ENCODE measurements around the gene SLC9A1.

SLC9A1 gene

DNA sequence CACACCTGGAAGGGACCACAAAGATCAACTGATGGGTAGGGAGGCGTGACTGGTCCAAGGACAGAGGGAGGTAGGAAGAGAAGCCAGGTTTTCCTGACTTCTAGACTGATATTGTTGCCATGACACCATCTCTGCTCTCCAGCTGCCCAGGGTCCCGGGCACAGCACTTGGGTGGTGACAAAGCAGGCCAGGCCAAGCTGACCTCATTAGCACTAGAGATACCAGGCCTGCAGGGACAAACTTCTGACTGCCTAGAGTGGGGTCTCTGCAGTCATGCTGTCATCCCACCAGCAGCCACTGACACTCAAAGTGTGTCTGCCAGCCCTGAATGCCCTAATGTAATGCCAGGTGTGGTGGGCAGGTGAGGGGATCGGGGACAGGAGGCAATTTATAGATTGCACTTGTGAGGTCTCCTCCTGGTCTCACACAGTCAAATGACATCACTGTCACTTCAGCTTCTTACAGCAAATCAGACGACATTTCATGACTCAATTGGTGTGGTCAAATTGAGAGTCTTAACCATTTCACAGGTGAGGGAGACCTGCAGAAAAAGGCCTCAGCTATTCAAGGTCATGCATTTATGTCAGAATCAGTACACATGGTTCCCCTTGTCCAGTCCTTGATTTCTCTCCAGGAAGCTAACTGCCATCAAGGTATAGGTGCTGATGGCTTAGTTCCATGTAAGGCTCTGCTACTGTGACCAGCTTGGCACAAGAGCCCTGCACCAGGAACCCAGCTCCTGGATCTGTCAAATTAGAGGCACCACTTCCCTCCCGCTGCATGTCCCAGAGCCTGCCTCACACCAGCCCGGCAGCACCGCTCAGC lies 2.7 kb downstream of the SLC9A1 start:
- no peak for DNase-seq

DNA sequence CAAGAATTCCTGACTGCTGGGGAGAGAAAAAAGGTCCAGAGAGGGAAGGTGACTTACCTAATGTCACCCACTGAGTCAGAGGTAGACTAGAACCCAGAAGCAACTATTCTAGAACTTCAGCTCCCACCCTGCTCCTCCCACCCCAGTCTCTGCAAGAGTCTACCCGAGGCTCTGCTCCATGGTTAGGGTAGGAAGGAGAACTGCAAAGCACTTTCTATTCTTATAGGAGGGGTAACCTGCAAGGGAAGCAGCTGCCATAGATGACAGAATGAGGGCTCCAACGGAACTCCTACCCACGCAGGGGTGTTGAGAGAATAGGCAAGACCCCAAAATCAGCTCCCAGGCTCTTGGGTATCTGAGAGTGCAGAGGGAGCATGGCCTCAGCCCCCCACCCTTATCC lies 4.3 kb downstream of the SLC9A1 start:
- DNase-seq, result peak in 1 of 56 donors; percentile 9

DNA sequence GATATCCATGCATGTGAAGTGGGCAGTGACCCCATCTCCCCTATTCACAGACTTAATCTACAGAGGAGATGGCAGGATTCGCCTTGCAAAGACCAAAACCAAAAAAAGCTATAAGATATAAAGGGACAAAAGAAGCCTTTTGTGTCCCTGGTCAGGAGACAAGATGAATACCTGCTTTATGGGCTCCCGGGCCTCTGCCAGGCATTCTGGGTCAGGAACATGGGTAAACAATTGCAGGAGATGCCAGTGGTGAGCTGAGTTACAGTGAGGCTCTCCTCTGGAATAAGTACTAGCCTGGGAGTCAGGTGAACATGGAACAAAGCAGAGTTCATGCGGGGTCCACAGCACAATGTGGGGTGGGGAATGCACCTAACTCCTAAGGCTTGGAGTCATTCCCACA lies 4.7 kb downstream of the SLC9A1 start:
- no peak for DNase-seq

DNA sequence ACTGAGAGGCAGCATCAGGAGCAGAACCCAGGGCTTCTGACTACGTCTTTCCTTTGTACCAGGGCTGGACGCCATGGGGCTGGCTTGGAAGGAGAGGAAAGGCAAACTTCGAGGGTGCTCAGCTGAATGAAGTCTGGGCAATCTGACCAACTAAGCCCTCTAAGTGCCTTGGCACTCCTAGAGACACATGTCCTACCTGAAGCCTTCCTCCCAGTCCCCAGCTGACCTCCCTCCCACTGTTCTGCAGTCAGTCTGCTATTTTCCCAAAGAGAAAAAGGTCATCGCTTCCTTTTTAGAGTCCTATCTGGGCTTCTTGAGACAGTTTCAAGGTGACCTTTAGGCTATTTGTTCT lies 5.2 kb downstream of the SLC9A1 start:
- no peak for DNase-seq

DNA sequence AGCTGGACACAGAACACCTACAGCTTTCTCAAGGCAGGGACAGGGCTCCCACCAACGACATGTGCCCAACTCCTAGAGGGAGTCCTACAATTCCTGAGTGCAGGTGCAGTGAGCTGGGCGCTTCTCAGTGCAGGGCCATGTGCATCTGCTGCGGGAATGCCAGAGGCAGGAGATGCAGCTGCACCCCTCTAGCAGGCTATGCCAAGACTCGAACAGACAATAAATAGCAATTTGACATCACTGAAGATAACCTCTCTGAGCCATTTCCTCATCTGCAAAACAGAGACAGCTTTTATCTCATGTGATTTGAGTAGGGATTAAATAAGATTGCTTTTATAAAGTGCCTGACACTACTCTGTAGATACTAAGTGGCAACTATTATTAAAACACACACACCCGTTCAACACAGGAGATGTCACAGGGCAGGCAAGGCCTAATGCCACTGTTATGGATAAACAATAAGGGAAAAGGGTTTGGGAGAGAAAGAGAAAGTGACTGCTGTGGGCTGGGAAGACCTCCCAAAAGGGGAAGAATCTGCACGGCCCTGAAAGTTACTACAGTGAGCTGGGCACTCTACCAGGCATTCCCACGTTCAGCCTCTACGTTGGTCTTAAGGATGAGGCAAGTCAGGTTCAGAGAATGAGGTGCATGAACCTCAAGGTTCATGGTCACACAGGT lies 5.7 kb downstream of the SLC9A1 start:
- no peak for DNase-seq

DNA sequence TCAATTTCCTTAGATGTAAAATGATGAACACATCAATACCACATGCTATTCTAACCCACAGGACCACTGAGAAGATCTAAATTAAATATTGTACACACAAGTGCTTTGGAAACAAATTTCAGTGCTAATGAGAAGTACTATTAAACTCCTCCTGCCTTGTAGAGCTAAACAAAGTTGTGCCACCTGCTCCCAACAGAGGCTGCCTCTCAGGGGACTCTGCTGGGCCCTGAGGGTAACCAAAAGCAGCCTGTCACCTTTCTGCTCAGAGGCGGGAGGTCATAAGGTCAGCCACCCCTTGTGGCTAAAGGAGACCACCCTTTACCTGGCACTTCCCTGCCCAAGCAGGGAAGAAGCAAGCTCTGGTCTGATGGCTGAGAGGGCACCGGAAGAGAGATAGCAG lies 6.3 kb downstream of the SLC9A1 start:
- no peak for DNase-seq

DNA sequence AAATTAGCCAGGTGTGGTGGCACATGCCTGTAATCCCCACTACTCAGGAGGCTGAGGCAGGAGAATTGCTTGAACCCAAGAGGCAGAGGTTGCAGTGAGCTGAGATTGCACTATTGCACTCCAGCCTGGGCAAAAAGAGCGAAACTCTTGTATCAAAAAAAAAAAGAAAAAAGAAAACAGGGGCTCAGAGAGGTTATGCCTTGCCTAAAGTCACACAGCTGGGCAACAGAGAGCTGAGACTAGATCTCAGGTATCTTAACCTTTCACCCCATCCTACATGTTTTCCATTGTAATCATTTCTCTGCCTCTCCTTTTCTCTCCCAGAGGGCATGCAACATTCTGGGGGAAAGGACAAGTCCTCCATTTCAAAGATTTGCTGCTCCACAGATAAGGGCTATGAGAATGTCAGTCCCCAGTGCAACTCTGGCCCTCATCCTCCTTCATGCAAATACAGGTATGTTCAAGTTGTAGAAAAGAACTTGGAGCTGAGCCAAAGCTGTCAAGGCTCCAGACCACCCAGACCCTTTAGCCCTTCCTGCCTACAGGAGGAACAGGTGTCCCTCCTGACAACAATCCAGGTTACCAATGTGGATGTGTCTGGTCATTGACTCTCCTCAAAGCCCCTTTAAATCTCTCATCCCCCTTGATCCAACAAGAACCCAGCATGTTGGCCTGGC lies 6.9 kb downstream of the SLC9A1 start:
- DNase-seq, result no peak

DNA sequence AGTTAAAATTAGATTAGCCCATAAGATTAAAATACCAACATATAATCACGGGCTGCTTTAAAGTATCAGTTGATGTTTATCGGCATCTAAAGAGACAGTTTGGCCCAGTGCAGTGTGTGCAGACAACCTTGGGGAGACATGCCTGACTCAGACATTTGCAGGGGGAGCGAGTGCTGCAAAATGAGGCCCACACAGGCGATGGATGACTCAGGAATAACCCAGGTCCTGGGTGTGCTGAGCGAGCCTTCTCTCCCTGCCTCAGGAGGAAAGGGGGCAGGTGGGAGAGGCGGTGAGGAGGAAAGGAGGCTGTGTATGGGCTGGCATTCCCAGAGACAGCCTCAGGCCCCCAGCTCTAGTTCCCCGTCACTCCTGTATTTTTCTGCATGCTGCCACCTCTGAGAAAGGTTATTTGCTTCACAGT lies 9.0 kb downstream of the SLC9A1 start:
- DNase-seq, result peak in 19 of 56 donors; percentile 10 to 68 (median 39)

DNA sequence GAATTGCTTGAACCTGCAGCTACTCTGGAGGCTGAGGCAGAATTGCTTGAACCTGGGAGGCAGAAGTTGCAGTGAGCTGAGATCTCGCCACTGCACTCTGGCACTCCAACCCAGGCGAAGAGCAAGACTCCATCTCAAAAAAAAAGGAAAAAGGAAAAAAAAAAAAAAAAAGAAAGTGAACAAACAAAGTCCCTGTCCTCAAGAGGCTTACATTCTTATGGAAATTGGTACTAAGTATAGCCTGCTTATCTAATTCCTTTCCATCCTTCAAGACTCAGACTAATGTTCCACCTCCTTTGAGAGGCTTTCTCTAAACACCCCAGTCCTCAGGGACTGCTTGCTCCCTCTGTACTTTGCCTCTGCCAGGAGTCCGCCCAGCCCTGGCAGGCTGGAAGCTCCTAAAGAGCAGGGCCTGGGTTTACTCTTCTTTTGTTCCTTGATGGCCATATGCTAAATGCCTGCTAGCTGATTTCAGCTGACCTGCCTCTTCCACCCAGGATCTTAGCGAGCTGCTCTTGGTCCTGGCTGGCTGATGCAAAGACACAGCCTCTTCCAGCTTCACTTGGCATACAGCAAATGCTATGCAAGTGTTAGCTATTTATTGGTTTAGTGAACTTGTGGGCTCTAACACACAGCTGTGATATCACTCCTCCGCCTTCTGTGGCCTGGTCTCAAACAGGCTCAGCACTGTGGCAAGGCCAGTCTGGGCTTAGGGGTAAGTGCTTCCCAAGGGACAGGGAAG lies 9.8 kb downstream of the SLC9A1 start:
- DNase-seq, result no peak

DNA sequence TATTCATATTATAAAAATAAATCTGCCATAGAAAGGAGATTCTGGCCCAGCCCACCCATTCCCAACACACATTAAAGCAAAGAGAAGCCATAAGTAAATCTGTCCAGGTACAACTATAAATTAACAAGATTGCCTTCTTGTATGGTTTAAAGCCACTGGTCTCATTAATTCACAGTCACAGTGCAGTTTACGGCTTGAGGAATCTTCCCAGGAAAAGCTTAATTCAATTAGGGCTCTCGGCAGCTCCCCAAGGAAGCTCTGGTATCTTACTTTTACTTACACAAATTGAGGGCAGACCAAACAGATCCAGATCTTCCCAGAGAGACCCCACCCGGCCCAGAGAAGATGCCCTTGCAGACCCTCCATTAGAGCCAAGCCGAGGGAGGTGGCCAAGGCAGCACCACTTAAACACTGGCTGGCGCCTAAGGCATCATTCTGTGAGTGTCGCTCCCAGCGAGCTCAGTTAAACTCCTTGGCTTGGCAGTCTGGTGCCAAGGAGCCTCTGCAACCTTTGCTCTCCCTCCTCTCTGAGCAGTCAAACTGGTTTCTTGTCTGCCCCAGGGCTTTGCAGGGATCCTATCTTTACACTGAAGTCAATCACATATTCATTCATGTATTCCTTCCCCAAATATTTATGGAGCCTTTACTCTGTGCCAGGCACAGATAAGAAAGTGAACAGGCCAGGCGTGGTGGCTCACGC lies 10.7 kb downstream of the SLC9A1 start:
- no peak for DNase-seq

DNA sequence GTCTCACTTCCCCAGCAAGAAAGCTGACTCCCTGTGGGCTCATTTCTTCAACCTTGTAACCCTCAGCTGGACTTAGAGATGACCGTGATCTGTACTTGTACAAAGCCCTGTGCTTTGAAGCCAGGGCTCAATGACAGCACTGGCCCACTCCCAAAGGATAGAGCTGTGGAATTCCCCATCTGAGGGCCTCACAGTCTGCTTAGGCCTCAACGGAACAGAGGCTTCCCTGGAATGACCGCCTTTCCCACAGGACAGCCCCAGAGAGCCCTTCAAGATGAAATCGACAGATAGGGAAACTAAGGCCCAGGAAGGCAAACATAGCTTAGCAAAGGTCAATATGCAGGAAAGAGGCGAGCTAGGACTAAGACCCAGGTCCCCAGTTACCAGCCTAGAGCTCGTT lies 11.5 kb downstream of the SLC9A1 start:
- no peak for DNase-seq

DNA sequence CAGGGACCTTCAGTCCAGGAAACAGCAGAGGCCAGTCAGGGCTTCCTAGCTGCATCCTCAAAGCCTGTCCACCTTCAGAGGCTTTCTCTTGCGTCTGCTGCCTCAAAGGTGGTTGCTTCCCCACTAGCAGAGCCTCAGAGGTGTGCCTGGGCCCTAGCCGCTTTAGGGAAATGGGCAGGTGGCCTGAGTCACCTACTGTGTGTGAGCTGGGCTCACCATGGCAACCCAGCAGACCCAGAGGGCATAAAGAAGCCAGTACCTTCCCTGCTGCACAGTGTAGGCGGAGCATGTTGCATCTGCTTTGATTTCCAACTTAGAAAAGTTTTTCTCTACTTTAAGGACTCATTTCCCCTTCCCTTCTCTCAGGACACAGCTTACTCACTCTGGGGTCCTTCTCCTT lies 12.5 kb downstream of the SLC9A1 start:
- no peak for DNase-seq

DNA sequence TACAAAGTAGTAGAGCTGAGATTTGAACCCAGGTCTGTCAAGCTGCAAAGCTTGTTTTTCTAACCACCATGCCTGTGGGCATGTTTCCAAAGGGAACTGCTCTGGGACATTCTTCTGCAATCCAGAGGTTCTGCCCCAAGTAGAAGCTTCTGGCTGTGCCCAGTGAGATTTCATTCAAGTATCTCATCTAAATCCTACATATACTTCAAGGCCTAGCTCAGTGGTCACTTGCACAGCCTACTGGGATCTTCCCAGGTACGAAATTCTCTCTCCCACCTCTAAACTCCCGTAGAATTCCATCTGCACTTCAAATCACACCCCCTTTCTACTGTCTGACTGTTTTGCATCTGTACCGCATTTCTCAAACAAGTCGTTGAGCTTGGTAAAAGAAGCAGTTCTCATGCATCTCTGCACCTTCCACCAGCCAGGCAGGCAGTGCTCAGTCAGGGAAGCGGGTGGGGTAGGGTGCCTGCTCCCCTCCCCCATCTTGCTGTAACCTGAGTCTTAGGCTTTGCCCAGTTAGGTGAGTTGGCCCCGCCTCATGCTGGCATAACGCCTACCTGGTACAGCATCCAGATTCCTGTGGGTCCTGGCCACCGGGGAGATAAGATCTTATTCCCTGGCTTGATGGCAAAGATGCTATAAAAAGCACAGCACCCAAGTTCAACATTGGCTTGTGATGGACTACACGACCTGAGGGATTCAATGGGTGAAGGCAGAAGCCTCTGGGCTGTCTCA lies 13.5 kb downstream of the SLC9A1 start:
- no peak for DNase-seq

DNA sequence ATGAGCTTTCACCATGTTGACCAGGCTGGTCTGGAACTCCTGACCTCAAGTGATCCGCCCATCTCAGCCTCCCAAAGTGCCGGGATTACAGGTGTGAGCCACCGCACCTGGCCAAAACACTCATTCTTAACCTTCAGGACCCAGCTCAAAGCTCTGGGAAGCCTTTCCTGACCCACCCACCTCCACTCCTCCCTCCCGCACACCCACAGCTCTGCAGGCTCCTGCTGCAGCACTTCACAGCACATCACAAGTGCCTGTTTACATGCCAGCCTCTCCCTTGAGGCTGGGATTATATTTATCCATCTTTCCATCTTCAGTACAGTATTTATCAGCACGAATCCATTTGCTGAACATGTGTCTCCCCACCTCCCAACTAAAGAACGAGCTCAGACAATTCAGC lies 14.9 kb downstream of the SLC9A1 start:
- no peak for DNase-seq

DNA sequence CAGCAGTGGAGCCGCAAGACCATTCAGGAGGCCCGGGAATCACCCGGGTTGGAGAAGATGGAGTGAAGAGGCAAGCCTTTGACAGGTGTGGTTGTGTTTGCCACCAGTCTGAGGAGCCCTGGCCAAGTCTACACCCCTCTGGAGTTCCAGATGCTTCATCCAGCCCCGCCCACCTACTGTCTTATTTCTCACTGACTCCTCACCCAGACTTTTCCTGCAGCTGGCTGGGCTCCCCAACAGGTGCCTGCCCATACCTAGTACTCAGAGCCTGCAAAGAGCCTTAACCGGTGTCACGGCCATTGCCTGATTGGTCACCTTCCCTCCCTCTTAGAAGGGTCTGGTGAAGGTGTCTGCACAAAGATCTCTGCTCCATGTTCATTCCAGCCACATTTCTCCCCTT lies 16.0 kb downstream of the SLC9A1 start:
- no peak for DNase-seq

DNA sequence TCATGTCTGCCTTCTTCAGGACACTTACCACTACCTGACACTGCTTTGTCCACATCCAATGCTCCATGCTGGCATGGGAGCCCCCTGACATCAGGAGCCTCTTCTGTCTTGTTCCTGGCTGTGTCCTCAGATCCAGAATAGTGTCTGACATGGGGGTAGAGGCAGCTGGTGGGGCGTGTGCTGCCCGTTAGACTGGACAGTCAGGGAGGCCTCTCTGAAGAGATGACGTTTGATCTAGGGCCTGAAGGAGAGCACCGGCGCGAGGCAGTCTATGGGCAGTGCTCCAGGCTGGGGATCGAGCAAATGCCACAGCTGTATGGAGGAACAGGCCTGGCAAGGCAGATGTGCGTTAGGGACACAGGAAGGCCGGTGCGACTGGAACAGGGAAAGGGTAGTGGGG lies 16.6 kb downstream of the SLC9A1 start:
- DNase-seq, result no peak

DNA sequence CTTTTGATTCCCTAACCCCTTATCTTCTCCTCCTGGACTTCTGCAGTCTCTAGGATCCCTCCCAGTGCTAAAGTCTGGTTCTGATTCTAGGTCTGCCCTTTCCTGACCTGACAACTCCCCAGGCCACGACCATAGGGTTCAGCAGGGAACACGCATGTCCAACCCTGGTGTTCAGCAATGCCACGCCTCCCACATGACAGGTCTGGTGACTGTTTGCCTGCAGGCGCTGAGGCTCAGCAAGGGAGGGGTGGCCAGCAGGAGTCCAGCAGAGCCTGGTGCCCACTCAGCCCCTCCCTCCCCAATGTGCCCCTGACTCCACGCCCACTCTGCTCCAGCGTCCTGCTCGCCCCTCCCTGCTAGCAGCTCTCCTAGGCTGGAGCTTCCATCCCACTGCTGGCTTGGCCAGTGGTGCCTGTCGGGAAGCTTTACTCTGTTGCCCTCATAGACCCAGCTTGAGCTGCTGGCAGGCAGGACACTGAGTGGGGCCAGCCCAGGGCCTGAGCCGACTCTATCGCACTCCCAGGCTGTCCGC lies 17.3 kb downstream of the SLC9A1 start:
- DNase-seq, result peak in 1 of 56 donors; percentile 20

DNA sequence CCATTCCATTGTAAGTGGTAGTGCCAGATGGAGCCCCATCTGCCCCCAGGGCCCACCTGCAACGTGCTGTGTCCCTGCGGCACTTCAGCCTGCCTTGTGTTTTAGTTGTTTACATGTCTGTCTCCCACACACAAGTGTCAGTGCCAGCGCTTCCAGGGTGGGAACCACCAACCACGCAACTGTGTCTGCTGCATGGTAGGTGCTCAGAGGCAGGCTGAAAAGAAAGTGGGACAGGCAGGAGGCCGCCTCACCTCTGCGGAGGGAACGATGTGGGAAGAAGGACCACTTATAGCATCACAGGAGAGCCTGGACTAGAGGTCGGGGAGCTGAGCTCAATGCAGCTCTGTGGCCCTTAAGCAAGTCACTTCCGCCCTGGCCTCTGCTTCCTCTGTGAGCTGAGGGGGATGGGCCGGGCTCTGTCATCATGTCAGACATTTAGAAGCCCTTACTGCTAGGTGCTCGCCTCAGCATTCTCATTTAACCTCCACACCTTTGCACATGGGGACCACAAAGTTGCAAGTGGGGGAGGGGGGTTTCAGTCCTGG lies 17.9 kb downstream of the SLC9A1 start:
- peak in 2 of 56 donors; percentile 22 to 50 for DNase-seq

DNA sequence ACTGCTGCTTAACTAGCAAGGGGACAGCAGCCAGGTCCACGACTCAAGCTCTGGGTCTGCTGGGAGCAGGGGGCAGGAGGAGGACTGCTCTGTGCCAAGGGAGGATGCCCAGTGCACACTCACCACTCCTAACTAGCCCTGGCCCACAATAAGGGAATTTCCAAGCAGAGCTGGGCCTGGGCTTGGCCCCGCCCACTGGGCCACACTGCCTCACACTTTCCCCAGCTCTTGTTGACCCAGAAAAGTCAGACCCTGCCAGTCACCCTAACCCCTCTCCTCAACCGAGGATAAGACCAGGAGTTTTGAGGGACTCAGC lies 18.7 kb downstream of the SLC9A1 start:
- no peak for DNase-seq
